Neutrophil (primary cell): ENCODE results near the gene DDX39B.

Experiments used
- H3K27ac ChIP-seq: fragments of 200-600 bp; sonication (generic); 2 replicates; pipeline ENCODE4 v1.5.1; 2016; ENCODE audit warnings: mild to moderate bottlenecking, moderate library complexity
- H3K27me3 ChIP-seq: fragments of 200-600 bp; sonication (generic); 2 replicates; pipeline ENCODE4 v1.6.0; 2016; ENCODE audit warnings: mild to moderate bottlenecking
- H3K36me3 ChIP-seq: fragments of 200-600 bp; sonication (generic); 2 replicates; pipeline ENCODE4 v1.5.1; 2017
- H3K4me1 ChIP-seq, 2 experiments: fragments of 200-600 bp in 1 of 2; sonication (generic) in 1 of 2; 1 replicate in 1 of 2; 2 replicates in 1 of 2; pipeline versions ENCODE4 v1.5.1 to v1.6.1; 2013 to 2016; ENCODE audit warnings: low read depth in 1 of 2, low read length in 1 of 2, mild to moderate bottlenecking in 1 of 2, moderate library complexity in 1 of 2; ENCODE audit not compliant: control insufficient read depth in 1 of 2, insufficient read depth in 1 of 2
- H3K4me3 ChIP-seq, 2 experiments: fragments of 200-600 bp in 1 of 2; sonication (generic) in 1 of 2; 1 replicate in 1 of 2; 2 replicates in 1 of 2; pipeline ENCODE4 v1.5.1; 2013 to 2016; ENCODE audit warnings: low read depth in 1 of 2, low read length in 1 of 2, mild to moderate bottlenecking in 1 of 2, moderate library complexity in 1 of 2
- H3K9me3 ChIP-seq: fragments of 200-600 bp; sonication (generic); 2 replicates; pipeline ENCODE4 v1.5.1; 2016
- TF ChIP-seq, protein P1 (sequence below): fragments of 200-600 bp; sonication (generic); IDR thresholded peaks from 2 replicates; pipeline ENCODE4 v1.5.1; 2016; ENCODE audit warnings: antibody characterized with exemption

DDX39B gene

DNA sequence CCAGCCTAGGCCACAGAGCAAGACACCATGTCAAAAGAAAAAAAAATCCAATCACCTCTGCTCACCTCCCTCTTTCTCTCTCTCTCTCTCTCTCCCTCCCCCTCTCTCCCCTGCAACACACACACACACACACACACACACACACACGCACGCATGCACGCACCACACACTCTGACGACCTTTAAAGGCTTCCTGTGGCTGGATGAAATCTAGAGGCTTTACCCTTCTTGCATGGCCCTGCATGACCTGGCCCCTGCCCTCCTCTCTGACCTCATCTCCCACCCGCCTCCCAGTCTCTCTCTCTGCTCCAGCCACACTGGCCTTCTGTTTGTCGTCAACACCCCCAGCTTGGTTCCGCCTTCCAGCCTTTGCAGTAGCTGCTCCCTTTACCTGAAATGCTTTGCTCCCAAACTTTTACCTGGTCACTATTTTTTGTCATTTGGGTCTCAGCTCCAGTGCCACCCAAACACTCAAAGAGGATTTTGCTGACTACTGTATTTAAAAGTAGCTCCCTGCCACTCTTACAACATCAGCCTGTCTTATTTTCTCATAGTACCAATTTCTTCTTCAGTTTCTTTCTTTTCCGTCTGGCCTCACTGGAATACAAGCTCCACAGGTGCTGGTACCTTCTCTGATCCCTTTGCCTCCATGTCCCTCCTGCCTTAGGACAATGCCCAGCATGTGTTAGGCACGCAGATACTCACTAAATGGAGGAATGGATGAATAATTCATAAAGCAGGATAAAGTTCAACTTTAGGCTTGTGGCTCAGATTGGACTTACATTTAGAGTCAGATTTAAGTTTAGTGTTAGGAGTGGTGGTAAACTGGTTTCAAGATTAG, 25.9 kb upstream of the DDX39B start:
- Histone ChIP-seq H3K4me3 (no peak overlapping the region), H3K36me3 (no peaks in the 10 kb centered on the region), H3K27ac (peak overlapping the region; percentile 82), H3K9me3 (no peaks in the 10 kb centered on the region), H3K4me1 (peaks cover 15 to 17% of the 10 kb centered on the region in 2 experiments), H3K27me3 (no peaks in the 10 kb centered on the region)
- TF ChIP-seq, protein P1, sequence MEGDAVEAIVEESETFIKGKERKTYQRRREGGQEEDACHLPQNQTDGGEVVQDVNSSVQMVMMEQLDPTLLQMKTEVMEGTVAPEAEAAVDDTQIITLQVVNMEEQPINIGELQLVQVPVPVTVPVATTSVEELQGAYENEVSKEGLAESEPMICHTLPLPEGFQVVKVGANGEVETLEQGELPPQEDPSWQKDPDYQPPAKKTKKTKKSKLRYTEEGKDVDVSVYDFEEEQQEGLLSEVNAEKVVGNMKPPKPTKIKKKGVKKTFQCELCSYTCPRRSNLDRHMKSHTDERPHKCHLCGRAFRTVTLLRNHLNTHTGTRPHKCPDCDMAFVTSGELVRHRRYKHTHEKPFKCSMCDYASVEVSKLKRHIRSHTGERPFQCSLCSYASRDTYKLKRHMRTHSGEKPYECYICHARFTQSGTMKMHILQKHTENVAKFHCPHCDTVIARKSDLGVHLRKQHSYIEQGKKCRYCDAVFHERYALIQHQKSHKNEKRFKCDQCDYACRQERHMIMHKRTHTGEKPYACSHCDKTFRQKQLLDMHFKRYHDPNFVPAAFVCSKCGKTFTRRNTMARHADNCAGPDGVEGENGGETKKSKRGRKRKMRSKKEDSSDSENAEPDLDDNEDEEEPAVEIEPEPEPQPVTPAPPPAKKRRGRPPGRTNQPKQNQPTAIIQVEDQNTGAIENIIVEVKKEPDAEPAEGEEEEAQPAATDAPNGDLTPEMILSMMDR = no peak

GRCh38 chr6:31560697-31561058, 18.9 kb upstream of the DDX39B start:
- no peaks in the 10 kb centered on the region for H3K9me3 ChIP-seq
- peak overlapping the region; percentile 98 for H3K27ac ChIP-seq
- TF ChIP-seq, protein P1 = no peak
- no peaks in the 10 kb centered on the region for H3K27me3 ChIP-seq
- peak overlapping the region; percentile 62 to 68 for H3K4me3 ChIP-seq
- H3K4me1 ChIP-seq = peaks cover 67 to 68% of the 10 kb centered on the region in 2 experiments
- no peaks in the 10 kb centered on the region for H3K36me3 ChIP-seq

GRCh38 chr6:31559958-31560696, 18.3 kb upstream of the DDX39B start:
- no peaks in the 10 kb centered on the region for H3K9me3 ChIP-seq
- peak overlapping the region; percentile 62 to 68 for H3K4me3 ChIP-seq
- peak overlapping the region; percentile 98 for H3K27ac ChIP-seq
- H3K27me3 ChIP-seq = no peaks in the 10 kb centered on the region
- TF ChIP-seq, protein P1 = peak; percentile 46
- peaks cover 67 to 68% of the 10 kb centered on the region in 2 experiments for H3K4me1 ChIP-seq
- H3K36me3 ChIP-seq = no peaks in the 10 kb centered on the region

DNA sequence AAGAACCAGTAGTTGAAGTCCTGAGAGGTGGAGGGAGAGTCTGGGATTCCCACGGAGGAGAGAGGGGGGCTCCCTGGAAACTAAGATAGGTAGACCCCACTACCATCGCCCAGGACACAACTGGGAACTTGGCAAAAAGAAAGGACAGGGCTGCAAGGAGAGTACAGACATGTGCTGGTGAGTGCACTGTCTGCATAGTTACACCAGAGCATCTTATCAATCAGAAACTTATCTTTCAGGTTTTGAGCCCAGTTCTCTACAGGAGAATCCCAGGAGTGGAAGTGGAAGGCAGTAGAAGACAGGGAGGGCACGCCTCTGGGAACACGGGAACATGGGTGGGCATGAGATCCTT, 17.8 kb upstream of the DDX39B start:
- H3K4me1 ChIP-seq = peaks cover 67 to 68% of the 10 kb centered on the region in 2 experiments
- peak overlapping the region; percentile 98 for H3K27ac ChIP-seq
- no peaks in the 10 kb centered on the region for H3K9me3 ChIP-seq
- no peaks in the 10 kb centered on the region for H3K27me3 ChIP-seq
- peak overlapping the region; percentile 62 to 68 for H3K4me3 ChIP-seq
- H3K36me3 ChIP-seq = no peaks in the 10 kb centered on the region
- TF ChIP-seq, protein P1 = no peak

GRCh38 chr6:31558631-31559500, 17.1 kb upstream of the DDX39B start:
- Histone ChIP-seq H3K36me3 (no peaks in the 10 kb centered on the region), H3K4me3 (peak overlapping the region; percentile 62 to 68), H3K27ac (peak overlapping the region; percentile 98), H3K4me1 (peaks cover 67 to 68% of the 10 kb centered on the region in 2 experiments), H3K27me3 (no peaks in the 10 kb centered on the region), H3K9me3 (no peaks in the 10 kb centered on the region)
- TF ChIP-seq, protein P1 = peak; percentile 16
